Lower leg skin (tissue), 3 donors: ENCODE results near the gene TP53RK.

Experiments used
- CTCF ChIP-seq, 3 donors: fragments of 450-650 bp; IDR thresholded peaks; one replicate each; pipeline ENCODE4 v1.5.1; 2016; ENCODE audit warnings: antibody characterized with exemption in 3 of 3, mild to moderate bottlenecking in 3 of 3, moderate library complexity in 2 of 3
- POLR2A ChIP-seq, 2 donors: fragments of 450-650 bp; IDR thresholded peaks; one replicate each; pipeline ENCODE4 v1.6.1; 2016 to 2017; ENCODE audit warnings: antibody characterized with exemption in 2 of 2, mild to moderate bottlenecking in 1 of 2, moderate library complexity in 1 of 2

DNA sequence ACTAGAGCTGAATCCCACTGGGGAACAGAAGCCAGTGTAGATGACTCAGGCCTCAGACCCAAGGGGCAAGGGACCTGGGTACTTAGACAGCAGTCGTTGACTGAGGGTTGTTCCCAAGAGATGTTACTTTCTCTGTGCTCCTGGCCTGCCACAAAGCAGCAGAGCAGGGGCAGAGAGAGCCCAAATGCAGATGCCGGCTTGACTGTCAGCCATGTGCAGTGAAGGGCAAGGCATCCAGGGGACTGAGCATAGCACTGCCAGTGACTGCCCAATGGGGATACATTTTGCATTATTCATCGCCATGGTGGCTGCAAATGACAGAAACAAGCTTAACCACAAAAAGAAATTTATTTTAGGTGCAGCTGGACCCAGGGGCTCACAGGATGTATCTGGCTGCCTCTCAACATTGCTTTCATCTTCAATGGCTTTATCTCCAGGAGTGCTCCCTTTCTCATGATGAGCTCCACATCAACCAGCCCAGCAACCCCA is 7.6 kb upstream of the TP53RK start:
- no peak for TF ChIP-seq CTCF (IDR thresholded peaks at IDR 0.05)
- no peak for TF ChIP-seq POLR2A (IDR thresholded peaks at IDR 0.05)
